HG02885 (cell line): ENCODE data around the gene UVRAG.

ENCODE experiments used
- ATAC-seq: cut with Tn5 transposase; IDR thresholded peaks from one replicate; pipeline ENCODE4 v1.9.1; 2021; ENCODE audit warnings: mild to moderate bottlenecking; ENCODE audit not compliant: unreplicated experiment, poor library complexity

UVRAG gene

GRCh38 chr11:76085270-76085669, 270.3 kb downstream of the UVRAG start:
- ATAC-seq: no peak

DNA sequence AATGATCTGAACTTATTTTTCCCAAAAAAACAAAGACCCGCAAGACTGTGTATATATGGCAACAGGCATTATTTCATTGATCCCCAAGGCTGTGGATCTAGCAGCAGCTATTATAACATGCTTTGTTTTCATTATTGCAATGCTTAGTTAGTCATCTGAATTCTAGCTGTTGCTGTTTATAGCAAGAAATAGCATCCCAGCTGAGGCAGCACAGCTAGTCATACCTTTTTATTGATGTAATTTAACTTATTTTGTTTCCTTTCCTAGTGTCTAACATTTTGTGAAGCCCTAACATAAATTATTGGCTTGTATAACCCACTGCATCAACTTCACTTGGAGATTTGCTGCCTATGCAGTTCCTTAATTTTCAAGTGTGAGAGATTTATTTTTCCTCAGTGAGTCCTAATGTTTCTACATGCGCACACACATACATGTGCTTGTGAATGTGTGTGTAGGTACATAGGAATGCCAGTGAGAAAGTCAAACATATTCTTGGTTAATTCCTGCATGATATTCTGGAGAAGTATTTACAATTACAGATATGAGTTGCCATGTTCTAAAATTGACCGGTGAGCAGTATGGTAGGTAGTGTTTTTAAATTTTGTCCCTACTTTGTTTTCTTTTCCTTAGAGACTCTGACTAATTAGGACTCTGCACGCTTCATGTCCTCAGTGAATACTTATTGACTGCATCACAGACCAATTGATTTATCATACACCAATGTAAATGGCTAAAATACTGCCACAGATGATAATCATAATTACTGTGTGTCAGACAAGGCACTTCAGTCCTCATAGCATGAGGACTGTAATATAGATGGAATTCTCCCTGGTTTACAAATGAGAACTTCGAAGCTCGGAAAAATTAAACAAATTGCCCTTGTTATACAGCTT, 272.0 kb downstream of the UVRAG start:
- ATAC-seq: no peak

GRCh38 chr11:76087749-76088148, 272.7 kb downstream of the UVRAG start:
- ATAC-seq: no peak

DNA sequence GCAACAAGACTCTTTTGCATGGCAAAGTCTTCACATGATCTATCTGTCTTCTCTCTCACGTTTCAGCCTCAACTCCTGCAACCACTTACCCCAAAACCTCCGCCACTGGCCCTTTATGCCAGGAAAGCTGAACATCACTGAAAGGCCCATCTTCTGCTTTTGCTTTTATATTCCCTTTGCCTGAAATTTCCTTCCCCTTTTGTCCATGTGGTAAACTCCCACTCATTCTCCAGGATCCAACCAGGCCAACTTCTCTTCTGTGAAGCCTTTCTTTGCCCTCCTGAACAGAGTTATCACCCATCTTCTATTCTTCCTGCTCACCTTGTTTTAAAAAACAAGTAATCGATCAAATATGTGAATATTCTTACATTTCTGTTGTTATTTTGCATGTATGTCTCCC, 273.5 kb downstream of the UVRAG start:
- ATAC-seq: no peak

GRCh38 chr11:76090174-76090573, 275.2 kb downstream of the UVRAG start:
- no peak for ATAC-seq

DNA sequence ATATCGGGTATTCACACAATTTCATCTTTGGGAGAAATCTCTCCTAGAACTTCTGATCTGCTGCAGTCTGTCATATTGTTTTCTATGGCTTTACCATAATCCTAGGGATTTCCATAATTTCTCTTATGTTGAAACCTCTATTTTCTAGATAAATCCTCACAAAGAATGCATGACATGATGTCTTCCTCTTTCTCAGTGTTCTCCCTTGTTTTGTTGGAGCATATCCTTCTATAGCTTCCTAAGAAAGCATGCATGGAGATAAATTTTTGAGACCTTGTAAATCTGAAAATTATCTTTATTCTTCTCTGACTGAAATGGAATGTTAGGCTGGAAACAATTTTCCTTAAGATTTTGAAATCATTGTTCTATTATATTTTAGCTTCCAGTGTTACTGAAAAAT, 275.8 kb downstream of the UVRAG start:
- no peak for ATAC-seq

DNA sequence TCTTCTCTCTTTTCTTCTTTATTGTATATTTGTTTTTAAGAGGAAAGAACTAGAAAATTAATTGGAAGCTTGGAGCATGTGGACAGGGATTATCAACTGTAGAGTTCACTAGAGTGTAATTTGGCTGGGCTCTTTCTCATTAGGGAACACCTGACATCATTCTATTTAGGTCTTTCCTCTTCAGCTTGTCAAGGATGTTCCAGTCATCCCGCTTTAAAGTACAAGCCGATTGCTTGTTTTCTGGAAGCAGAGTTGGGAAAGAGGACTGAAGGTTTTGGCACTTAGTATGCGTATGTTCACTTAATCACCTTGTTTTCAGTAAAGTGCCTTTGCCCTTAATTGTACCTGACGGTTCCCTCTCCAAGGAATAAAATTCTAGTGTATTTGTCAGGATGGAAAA, 279.7 kb downstream of the UVRAG start:
- ATAC-seq: no peak

GRCh38 chr11:76095891-76096290, 280.9 kb downstream of the UVRAG start:
- no peak for ATAC-seq

DNA sequence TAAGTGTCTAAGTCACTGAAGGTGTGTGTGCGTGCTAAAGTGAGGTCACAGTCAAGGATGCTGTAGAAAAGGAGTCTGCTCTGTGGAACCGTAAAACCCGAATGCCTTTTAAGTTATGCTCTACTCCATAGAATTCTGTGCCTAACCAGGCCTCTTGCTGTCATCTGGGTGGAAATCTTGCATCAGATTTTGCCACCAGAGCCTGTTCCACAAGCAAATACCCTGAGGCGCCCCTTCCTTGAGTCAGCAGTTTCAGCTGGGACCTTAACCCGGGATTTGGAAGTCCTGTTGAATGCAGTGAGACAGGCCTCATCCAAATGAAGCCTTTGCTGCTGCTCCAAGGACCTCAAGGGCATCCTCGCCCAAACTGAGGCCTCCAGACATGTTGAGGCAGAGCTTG, 281.5 kb downstream of the UVRAG start:
- no peak for ATAC-seq

- ATAC-seq: no peak
Measured at GRCh38 chr11:76102802-76103201, 287.8 kb downstream of the UVRAG start.

GRCh38 chr11:76103460-76103859, 288.4 kb downstream of the UVRAG start:
- ATAC-seq: no peak

DNA sequence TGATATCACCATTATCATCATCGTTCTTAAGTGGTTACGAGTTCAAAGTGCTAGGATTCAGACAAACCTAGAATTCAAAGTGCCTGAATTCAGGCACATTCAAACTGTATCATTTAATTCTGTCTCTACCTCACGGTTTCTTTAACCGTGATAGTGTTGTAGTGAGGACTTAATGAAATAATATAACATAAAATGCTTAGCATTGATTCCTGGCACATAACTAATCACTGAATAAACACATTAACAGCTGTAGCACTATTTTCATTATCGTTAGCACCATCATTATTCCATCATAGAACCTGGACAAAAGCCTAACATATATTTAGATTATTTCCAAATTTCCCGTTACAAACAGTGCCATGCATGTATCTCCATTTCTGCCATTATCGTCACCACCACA, 289.3 kb downstream of the UVRAG start:
- ATAC-seq: no peak

- no peak for ATAC-seq
Measured at GRCh38 chr11:76105637-76106036, 290.6 kb downstream of the UVRAG start.

DNA sequence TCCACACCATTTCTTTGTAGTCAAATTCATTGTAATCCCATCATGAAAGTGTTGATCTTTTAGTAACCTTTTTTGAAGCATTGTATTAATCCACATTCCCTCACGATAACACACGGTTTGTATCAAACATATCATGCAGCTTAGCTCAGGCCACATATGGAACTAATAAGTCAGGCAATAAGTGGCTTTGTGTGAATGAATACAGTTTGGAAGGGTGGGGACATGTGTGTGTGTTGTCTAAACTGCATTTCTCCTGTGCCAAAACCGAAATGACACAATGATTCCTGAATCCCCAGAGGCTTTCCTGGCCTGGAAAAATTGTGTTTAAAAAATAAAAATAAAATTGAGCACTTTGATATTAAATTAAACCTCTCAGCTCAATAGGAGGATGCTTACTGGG, 293.0 kb downstream of the UVRAG start:
- ATAC-seq: no peak

DNA sequence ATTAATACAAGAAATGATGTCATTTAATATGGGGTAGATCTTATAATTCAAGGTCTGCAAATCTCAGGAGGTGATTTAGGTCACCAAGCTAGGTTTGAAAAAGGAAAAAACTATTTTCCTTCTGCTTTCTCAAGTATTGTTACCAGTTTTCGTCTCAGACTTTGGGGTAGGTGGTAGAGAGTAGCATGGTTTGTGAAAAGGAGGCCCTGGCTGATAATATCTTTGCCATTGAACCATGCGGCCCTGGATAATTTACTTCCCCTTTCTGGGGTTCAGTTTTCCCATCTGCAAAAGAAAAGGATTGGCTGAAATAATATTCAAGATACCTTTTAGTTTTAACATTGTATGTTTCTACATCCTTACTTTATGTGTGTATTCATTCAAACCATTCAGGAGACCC, 299.2 kb downstream of the UVRAG start:
- ATAC-seq: no peak

DNA sequence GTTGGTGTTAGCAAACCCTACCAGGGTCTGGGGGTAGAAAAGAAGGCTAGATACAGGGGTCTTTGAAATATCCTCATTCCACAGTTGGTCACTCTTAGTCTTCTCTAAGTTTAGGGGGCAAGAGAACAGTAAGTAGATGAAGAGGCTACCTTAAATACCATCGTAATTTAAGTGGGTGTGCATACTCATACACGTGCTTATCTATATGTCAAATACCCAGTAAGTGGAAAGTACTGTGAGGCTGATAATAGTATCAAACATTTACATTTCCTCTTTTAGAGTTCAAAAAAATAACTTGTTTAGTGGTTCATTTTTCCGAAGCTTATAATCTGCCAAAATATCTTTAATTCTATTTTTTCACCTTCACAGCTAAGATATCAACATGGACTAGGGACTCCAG, 300.5 kb downstream of the UVRAG start:
- no peak for ATAC-seq

DNA sequence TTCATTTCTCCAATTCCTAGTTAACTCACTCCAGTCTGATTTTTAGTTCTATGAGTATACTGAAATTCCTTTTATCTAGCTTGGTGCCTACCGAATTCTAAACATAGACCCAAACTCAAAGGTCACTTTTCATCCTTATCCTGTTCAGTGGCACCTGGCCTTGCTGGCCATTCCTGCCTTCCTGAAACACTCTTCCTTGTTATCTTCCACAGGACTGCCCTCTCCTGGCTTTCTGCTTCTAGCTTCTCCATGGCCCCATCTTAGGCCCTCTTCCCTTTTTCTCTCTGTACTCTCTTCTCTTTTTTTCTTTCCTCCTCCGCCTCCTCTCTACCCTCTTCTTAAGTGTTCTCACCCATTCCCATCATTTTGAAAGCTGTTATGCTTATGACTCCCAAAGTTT, 304.0 kb downstream of the UVRAG start:
- ATAC-seq: no peak

GRCh38 chr11:76119779-76120178, 304.8 kb downstream of the UVRAG start:
- no peak for ATAC-seq

DNA sequence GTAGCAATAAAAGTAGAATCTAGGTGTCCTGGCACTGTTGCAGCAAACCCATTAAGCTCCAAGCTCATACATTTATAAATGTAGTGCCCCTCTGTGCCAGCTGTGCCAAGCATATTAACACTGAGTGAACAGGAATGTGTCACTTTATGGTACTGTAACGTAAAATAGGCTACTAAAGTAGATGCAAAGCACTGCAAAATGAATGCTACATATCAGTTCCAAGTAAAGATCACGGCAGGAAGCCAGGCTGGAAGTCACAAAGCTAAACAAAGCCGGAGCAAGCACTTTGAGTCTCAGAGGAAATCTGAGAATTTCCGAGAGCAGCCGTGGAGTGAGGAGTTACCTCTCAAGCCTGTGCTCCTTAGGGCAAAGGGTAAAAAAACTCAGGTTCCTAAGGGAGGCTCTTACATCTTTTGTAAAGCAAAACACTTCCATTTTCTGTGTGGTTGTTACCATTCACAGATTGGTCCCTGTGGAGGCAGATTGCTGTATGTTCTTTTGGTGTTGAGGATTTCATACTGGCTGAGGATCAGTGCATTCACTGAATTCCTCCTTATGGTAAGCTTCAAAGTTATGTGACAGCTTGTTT, 305.6 kb downstream of the UVRAG start:
- ATAC-seq: no peak

DNA sequence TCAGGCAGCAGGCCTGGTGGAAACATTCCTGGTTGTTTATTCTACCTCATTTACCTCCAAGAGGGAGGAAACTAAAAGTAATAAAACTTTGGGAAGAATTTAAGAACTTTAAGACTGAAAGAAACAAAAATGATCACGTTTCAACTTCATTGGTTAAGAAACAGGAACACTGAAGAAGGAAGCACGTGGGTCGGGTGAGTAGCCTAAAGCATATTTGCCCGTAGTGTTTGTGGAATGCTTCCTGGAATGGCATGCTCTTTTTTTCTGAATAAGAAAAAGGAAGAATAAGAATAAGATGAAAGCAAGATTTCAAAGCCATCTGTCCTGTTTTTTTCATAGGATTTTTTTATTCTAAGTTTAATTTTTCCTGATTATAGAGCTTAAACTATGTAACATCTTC, 308.2 kb downstream of the UVRAG start:
- ATAC-seq: no peak

DNA sequence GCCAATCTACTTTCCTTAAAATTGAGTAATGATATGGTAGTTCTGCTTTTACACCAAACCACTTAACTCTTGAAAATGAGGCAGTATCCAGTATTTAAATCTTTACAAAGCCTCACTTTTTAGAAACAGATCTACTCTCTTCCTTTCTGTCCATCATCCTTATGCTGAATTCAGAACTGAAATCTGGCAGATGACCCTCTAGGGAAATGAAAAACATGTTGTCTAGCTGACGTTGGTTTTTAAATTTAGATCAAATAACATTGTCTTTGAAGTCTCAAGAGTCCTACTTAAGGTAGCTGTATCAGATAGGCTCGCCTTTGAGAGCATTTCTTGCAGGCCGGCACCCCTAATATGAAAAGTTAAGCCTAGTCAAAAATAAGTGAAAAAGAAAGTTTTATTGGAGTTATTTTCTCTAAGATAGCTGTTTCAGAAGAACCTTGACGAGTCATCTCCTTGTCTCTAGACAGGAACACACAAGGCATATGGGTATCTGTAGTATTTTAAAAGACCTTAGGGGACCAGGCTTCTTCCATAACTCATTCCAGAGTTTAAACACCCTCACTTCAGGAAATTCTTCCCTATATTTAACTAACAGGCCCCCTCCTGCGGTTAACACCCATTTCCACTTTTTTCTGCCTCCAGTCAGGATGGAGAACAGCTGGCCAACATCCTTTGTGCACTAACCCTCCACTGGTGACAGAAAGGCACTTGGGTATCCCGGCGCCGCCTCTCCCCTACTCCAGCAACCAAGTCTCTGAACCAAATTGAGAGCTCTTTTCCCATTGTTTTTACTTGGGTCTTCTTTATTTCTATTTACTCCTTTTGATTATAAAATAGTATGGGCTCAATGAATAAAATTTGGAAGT, 310.1 kb downstream of the UVRAG start:
- no peak for ATAC-seq
